Coronary artery (tissue), 2 donors: ENCODE data around the gene EEF1G.
A peak's percentile ranks its signal among the peaks of the same experiment; 100 is the strongest.

Experiments used
- DNase-seq: peaks from one replicate; pipeline ENCODE4 v3.0.0-alpha.2; 2017; ENCODE audit warnings: low spot score
- H3K27ac ChIP-seq, 2 donors: fragments of 200-600 bp; sonication (generic); one replicate each; pipeline ENCODE4 v1.5.1; 2016 to 2019
- H3K4me3 ChIP-seq: fragments of 200-600 bp; sonication (generic); 2 replicates; pipeline ENCODE4 v1.5.1; 2016; ENCODE audit warnings: mild to moderate bottlenecking, moderate library complexity
- CTCF ChIP-seq: fragments of 200-600 bp; sonication (generic); IDR thresholded peaks from one replicate; pipeline ENCODE4 v1.5.1; 2019; ENCODE audit warnings: antibody characterized with exemption

EEF1G gene

DNA sequence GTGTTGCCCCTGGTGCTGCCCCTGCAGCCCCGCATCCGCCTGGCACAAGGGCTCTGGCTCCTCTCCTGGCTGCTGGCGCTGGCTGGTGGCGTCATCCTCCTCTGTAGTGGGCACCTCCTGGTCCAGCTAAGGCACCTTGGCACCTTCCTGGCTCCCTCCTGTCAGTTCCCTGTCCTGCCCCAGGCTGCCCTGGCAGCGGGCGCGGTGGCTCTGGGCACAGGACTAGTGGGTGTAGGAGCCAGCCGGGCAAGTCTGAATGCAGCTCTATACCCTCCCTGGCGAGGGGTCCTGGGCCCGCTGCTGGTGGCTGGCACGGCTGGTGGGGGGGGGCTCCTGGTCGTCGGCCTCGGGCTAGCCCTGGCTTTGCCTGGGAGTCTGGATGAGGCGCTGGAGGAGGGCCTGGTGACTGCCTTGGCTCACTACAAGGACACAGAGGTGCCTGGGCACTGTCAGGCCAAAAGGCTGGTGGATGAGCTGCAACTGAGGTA lies 39.6 kb upstream of the EEF1G start:
- peak; percentile 86 for DNase-seq
- peak overlapping the region; percentile 97 for H3K4me3 ChIP-seq
- TF ChIP-seq CTCF = no peak
- peak overlapping the region; percentile 93 to 98 for H3K27ac ChIP-seq

- TF ChIP-seq CTCF = peak; percentile 95
- peak; percentile 95 for DNase-seq
- Histone ChIP-seq H3K4me3 (peak within 1 kb of the TSS; percentile 97), H3K27ac (peak within 1 kb of the TSS; percentile 93 to 98)
Measured at GRCh38 chr11:62612366-62613290, 38.9 kb upstream of the EEF1G start, which contains the start of the genes EML3 and ROM1. Gene EML3, minus strand, starts transcription at chr11:62612775. Its CDS starts 318 bp downstream, at chr11:62612457. Gene ROM1, plus strand, starts transcription at chr11:62613257. Its CDS starts 25 bp downstream, at chr11:62613282.

DNA sequence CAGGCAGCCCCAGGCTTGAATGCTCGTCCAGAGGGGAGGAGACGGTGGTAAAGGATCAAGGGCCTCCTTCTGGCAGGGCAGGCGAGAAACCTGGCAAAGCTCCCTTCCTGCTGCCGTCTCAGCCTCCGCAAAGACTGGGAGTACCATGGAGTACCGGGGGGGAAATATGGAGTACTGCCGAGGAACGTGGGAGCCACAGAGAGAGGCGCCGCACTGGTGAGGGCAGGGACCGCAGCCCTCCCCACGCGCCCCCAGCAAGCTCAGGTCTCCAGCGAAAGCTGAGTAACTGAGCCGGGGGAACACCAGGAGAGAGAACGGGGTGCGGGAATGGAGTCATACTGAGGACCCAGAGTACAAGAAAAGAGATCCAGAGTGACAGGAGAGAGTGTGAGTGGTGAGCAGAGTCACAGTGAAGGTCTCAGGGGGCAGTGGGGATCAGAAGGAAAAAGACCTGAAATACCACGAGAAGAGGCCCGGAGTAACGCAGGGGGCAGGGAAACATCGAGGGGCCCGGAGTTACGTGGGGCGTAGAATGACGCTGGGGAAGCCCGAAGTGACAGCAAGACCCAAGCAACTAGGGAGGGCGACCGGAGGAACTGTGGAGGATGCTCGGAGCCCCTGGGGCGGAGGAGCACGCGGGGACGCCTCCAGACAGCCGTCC lies 38.1 kb upstream of the EEF1G start:
- no peak for DNase-seq
- TF ChIP-seq CTCF = no peak
- peak overlapping the region; percentile 93 to 98 for H3K27ac ChIP-seq
- H3K4me3 ChIP-seq = peak overlapping the region; percentile 97

GRCh38 chr11:62610814-62611704 lies 37.4 kb upstream of the EEF1G start:
- DNase-seq = no peak
- H3K4me3 ChIP-seq = peak overlapping the region; percentile 97
- no peak for TF ChIP-seq CTCF
- H3K27ac ChIP-seq = peak overlapping the region; percentile 93 to 98

GRCh38 chr11:62610403-62610802 lies 36.7 kb upstream of the EEF1G start:
- Histone ChIP-seq H3K4me3 (peak overlapping the region; percentile 97), H3K27ac (peak overlapping the region in 1 of 2 donors; percentile 98)
- no peak for DNase-seq
- no peak for TF ChIP-seq CTCF

GRCh38 chr11:62608776-62609175 lies 35.1 kb upstream of the EEF1G start:
- Histone ChIP-seq H3K27ac (no peak overlapping the region), H3K4me3 (no peak overlapping the region)
- TF ChIP-seq CTCF = no peak
- DNase-seq = no peak
